AG09319 (cell line): ENCODE data around the gene DALRD3.
"Not testable (repeated sequence)": the region's sequence is repeated elsewhere in the genome, so short reads cannot be mapped to it uniquely, and the experiment has no call there.

Experiments
- DNase-seq: peaks from one replicate; pipeline ENCODE4 v3.0.0-alpha.2; 2010; ENCODE audit warnings: low read depth; ENCODE audit errors: extremely low read depth
- TF ChIP-seq, protein P1 (sequence below): IDR thresholded peaks from 2 replicates; pipeline ENCODE4 v1.5.1; 2011; ENCODE audit warnings: low read depth, mild to moderate bottlenecking, inconsistent platforms, low read length, moderate library complexity

DALRD3 gene

DNA sequence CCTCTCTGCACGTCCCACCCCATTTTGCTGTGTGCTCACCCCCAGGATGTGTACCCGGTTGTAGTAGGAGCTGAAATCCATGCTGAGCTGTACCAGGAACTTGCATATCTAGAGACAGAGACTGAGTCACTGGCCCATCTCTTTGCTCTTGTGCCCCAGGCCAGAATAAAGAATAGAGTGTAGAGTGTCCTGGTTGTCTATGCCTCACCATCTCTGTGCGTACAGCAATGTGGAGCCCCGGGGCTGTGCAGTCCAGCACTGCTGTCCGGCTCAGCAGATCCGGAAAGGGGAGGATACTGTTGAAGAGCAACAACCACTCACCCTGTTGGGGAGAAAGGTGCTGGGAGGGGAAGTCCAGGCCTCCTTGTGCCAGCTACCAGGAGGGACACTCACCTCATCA is 2.6 kb downstream of the DALRD3 start:
- TF ChIP-seq, protein P1, sequence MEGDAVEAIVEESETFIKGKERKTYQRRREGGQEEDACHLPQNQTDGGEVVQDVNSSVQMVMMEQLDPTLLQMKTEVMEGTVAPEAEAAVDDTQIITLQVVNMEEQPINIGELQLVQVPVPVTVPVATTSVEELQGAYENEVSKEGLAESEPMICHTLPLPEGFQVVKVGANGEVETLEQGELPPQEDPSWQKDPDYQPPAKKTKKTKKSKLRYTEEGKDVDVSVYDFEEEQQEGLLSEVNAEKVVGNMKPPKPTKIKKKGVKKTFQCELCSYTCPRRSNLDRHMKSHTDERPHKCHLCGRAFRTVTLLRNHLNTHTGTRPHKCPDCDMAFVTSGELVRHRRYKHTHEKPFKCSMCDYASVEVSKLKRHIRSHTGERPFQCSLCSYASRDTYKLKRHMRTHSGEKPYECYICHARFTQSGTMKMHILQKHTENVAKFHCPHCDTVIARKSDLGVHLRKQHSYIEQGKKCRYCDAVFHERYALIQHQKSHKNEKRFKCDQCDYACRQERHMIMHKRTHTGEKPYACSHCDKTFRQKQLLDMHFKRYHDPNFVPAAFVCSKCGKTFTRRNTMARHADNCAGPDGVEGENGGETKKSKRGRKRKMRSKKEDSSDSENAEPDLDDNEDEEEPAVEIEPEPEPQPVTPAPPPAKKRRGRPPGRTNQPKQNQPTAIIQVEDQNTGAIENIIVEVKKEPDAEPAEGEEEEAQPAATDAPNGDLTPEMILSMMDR = no peak
- DNase-seq = no peak

DNA sequence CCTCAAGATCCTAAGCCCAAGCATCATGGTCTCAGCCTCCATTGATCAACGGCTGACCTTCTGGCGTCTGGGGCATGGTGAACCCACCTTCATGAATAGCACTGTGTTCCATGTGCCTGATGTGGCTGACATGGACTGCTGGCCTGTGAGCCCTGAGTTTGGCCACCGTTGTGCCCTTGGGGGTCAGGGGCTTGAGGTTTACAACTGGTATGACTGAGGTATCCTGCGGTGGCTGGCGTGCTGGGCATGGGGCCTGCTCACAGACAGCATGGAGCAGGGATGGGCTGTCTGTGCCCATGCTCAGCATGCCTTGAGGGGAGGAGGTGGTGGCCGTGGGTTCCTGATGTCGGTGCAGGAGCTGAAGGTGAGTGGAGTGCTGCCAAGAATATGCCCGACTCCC is 3.3 kb downstream of the DALRD3 start:
- TF ChIP-seq, protein P1 = no peak
- DNase-seq = no peak

DNA sequence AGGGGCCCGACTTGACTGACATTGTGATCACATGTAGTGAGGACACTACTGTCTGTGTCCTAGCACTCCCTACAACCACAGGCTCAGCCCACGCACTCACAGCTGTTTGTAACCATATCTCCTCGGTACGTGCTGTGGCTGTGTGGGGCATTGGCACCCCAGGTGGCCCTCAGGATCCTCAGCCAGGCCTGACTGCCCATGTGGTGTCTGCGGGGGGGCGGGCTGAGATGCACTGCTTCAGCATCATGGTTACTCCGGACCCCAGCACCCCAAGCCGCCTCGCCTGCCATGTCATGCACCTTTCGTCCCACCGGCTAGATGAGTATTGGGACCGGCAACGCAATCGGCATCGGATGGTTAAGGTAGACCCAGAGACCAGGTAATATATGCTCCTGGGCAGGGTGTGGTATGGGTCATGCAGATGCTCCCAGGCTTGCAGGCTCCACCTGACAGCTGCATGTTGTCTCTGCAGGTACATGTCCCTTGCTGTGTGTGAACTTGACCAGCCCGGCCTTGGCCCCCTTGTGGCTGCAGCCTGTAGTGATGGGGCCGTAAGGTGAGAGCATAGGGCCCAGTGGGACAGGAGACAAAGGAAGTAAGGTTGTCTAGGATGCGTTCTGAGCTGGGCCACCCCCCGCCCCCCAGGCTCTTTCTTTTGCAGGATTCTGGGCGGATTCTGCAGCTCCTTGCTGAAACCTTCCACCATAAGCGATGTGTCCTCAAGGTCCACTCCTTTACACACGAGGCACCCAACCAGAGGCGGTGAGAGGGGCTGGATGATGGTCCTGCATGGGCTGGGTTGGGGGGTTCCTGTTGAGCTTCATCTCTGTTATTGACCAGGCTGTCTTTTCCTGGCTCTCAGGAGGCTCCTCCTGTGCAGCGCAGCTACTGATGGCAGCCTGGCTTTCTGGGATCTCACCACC is 4.4 kb downstream of the DALRD3 start:
- TF ChIP-seq, protein P1 = peak; percentile 58
- DNase-seq = no peak

DNA sequence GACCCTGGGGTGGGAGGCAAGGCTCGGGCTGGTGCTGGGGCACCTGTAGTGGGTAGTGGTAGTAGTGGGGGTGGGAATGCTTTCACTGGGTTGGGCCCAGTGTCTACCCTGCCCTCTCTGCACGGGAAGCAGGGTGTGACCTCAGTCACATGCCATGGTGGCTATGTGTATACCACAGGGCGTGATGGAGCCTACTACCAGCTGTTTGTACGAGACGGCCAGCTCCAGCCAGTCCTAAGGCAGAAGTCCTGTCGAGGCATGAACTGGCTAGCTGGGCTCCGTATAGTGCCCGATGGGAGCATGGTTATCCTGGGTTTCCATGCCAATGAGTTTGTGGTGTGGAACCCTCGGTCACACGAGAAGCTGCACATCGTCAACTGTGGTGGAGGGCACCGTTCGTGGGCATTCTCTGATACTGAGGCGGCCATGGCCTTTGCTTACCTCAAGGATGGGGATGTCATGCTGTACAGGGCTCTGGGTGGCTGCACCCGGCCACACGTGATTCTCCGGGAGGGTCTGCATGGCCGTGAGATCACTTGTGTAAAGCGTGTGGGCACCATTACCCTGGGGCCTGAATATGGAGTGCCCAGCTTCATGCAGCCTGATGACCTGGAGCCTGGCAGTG is 5.2 kb downstream of the DALRD3 start:
- TF ChIP-seq, protein P1 = no peak
- no peak for DNase-seq

DNA sequence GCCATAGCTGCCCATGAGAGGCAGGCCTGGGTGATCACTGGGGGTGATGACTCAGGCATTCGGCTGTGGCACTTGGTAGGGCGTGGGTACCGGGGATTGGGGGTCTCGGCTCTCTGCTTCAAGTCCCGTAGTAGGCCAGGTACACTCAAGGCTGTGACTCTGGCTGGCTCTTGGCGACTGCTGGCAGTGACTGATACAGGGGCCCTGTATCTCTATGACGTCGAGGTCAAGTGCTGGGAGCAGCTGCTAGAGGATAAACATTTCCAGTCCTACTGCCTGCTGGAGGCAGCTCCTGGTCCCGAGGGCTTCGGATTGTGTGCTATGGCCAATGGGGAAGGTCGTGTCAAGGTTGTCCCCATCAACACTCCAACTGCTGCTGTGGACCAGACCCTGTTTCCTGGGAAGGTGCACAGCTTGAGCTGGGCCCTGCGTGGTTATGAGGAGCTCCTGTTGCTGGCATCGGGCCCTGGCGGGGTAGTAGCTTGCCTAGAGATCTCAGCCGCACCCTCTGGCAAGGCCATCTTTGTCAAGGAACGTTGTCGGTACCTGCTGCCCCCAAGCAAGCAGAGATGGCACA is 5.9 kb downstream of the DALRD3 start:
- DNase-seq = no peak
- TF ChIP-seq, protein P1 = no peak

DNA sequence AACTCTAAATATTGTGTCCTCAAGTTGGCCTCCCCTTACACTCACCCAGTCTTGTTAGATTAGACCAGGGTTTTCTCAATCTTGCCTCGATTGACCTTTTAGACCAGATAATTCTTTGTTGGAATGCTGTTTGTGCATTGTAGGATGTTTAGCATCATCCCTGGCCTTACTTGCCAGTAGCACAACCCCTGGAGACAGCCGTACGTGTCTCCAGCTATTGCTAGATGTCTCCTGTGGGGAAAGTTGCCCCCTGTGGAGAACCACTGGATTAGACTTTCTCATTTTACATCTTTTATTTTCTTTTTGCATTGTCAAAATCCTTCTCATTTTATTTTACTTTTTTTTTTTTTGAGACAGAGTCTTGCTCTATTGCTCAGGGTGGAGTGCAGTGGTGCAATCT is 9.0 kb downstream of the DALRD3 start:
- TF ChIP-seq, protein P1 = no peak
- DNase-seq = no peak

DNA sequence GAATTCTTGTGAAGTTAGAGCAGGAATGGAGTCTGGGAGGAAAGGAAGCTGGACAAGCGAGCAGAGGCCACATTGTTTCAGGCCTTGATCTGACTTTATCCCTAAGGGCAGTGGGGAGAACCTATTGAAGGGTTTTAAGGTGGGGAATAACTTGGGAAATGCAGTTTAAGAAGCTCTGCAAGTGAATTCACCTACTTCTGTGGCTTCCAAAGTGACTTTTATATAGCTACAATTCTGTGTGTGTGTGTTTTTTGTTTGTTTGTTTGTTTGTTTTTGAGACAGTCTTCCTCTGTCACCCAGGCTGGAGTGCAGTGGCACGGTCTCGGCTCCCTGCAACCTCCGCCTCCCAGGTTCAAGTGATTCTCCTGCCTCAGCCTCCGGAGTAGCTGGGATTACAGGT is 9.8 kb downstream of the DALRD3 start:
- not testable (repeated sequence) for DNase-seq
